SU-DHL-6 (cell line): ENCODE results near the gene VAT1L.

ENCODE experiments used
- EZH2phosphoT487 ChIP-seq: fragments of 200-600 bp; sonication (generic), shearing (Covaris generic); conservative IDR thresholded peaks from 2 replicates; pipeline ENCODE4 v1.6.1; 2018; ENCODE audit warnings: mild to moderate bottlenecking, antibody characterized with exemption, low read length, moderate library complexity, mixed read lengths
- TF ChIP-seq, protein P1 (sequence below): fragments of 200-600 bp; sonication (generic); IDR thresholded peaks from one replicate; pipeline ENCODE4 v1.5.1; 2017; ENCODE audit warnings: antibody characterized with exemption, mild to moderate bottlenecking, low read length, moderate library complexity; ENCODE audit not compliant: insufficient read depth, poor library complexity, severe bottlenecking

DNA sequence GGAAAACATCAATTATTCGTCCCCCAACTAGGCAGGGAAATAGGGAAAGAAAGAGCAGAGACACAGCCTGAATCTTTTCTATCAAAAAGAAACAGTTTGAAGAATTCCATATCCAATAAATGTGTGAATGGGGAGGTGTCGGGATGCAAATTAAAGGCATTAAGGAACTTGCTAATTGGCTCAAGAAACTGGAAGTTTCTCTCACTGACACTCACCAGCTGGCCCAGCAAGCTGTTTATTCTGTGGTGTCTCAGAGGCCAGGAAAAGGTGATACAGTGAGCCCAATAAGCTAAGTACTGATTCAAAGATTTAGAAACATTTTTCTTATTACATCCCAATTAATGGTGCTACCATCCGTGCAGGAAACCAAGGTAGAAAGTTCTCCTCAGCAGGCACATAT, 129.6 kb downstream of the VAT1L start:
- TF ChIP-seq, protein P1, sequence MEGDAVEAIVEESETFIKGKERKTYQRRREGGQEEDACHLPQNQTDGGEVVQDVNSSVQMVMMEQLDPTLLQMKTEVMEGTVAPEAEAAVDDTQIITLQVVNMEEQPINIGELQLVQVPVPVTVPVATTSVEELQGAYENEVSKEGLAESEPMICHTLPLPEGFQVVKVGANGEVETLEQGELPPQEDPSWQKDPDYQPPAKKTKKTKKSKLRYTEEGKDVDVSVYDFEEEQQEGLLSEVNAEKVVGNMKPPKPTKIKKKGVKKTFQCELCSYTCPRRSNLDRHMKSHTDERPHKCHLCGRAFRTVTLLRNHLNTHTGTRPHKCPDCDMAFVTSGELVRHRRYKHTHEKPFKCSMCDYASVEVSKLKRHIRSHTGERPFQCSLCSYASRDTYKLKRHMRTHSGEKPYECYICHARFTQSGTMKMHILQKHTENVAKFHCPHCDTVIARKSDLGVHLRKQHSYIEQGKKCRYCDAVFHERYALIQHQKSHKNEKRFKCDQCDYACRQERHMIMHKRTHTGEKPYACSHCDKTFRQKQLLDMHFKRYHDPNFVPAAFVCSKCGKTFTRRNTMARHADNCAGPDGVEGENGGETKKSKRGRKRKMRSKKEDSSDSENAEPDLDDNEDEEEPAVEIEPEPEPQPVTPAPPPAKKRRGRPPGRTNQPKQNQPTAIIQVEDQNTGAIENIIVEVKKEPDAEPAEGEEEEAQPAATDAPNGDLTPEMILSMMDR: no peak
- TF ChIP-seq EZH2phosphoT487: no peak
